M059J (cell line): Measurements from ENCODE around the gene GPR183. TPM values are rescaled to one million over a fixed set of nuclear protein-coding genes. Genes with fewer than 3 reads are reported as not detected.

Experiments
- DNase-seq: peaks from one replicate; pipeline ENCODE4 v3.0.0-alpha.2; 2012; ENCODE audit warnings: low read depth
- total RNA-seq: library from RNA; depleted of rRNA; stranded (reverse); fragments of >200 nt; shearing (Covaris generic); gene quantifications from 2 replicates; pipeline ENCODE4 v1.2.3, GENCODE V29; 2014

Gene GPR183
- total RNA-seq, 1 experiment from 2014 or later: 0.12 TPM

DNA sequence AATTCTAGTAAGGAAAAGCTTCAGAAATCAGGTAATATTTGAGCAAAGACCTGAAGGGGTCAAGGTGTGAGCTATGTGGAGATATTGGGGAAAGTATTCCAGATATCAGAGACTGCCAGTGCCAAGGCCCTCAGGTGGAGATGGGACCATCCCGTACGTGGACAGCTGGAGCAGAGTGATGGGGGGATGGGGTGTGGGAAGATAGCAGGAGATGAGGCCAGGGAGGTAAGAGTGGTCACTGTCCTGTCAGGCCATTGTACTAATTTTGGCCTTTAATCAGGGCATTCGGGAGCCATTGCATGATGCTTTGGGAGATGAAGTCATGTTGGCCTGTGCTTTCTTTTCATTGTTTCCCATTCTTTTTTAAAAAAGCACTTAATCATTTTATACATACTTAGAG lies 36.0 kb downstream of the GPR183 start:
- DNase-seq: no peak

DNA sequence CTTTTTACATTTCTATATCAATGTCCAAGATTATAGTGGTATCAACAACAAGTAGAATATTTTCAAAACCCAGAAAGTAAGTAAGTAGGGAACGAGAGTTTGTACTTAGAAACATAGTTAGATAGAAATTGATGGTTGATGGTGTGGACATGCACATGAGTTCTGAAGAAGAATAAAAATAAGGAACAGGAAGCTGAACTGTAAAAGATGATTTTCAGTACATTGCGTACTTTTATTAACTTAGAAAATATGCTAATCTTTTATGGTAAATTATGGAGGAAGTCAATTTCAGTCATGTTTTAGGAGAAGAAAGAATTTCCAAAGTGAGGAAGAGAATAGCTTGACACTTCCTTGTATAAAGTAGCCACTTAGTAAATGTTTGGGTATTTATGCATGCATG lies 36.7 kb downstream of the GPR183 start:
- no peak for DNase-seq

DNA sequence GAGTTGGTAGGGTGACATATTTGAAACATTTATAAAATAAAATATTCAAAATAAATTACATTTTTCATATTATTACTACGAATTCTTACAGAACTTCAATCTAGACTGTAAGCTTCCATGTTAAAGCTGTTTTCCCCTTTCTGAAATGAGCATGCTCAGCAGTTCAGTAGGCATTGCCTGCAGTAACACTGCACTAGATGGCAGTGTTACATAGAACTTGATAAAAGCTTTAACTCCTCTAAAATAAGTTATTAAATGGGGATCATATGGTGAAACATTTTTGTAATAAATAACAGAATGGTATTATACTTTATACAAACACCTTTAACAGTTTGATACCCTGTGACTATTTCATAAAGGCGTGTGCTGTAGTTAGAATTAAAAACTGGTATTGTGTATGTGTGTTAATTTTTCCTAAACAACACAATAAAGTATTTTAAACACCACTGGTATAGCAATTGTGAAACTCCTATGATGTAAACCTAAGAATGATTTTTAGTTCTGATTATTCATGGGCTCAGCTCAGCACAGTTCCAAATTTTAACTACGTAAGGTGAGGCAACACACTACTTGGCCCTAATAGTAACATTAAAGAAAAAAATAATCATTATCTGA lies 37.5 kb downstream of the GPR183 start:
- DNase-seq: peak; percentile 59

DNA sequence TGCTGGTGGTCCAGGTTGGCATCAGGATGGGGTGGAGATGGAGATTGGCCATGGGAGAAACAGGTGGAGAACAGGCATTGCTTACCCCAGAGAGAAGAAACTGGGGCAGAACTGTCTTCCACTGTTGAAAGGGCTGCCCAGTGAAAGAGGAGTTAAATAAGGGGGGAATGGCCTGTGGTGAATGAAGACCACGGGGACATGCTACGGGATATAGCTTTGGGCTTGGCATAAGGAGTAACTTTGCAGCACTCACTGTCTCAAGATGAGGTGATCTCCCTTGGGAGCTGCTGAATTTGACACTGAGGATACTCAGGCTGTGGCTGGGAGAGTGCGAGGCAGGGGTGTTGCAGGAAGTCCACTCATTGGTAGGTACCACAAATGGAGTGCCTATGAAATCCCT lies 38.4 kb downstream of the GPR183 start:
- DNase-seq: no peak

DNA sequence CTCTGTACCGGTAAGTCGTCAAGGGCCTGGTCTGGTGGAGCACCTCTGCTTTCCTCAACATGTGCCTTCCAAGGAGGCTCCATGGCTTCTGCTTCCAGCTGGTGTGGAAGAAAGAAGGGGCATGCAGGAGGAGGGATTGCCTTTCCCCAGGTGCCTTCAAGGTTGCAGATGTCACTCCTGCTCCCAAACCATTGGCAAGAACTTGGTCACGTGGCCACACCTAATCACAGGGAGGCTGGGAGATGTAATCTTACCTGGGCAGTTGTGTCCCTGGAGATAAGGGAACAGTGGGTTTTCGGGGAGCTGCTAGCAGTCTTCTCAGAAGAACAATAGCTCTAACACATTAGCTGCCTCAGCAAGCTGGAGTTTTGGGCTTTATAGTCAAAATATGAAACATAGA lies 39.3 kb downstream of the GPR183 start:
- no peak for DNase-seq

DNA sequence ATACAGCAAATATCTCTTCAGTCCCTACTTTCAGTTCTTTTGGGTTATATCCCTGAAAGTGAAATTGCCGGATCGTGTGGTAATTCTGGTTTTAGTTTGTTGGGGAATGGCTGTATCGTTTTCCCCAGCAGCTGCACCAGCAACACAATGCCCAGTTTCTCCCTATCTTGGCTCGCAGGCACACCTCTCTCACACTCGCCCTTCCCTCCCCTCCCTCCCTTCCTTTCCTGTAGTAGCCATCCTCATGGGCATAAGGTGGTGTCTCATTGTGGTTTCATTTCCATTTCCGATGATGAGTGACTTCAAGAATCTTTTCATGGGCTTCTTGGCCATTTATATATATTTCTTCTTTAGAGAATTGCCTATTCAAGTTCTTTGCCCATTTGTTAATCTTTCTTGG lies 40.4 kb downstream of the GPR183 start:
- no peak for DNase-seq

DNA sequence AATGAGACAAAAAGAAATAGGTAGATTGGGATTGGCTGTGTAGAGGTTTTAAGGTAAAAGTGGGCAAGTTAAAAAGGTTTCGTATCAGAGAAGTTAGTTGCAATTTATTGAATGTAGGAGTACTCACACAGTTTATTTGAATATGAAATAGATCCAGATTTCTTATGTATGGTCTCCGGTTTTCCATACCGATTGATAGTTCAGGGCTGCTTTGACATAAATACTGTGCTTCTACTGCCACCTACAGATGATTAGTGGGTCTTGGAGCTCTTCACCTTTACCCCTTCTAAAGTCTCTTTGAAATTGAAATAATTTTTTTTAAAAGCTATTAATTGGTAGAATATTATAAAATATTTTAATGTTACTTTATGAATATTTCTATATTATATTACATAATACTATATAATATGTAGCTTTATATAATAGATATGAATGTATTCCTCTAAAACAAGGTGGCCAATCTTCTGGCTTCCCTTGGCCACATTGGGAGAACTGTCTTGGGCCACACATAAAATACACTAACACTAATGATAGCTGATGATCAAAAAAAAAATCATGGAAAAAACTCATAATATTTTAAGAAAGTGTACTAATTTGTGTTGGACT lies 41.3 kb downstream of the GPR183 start:
- peak; percentile 52 for DNase-seq

DNA sequence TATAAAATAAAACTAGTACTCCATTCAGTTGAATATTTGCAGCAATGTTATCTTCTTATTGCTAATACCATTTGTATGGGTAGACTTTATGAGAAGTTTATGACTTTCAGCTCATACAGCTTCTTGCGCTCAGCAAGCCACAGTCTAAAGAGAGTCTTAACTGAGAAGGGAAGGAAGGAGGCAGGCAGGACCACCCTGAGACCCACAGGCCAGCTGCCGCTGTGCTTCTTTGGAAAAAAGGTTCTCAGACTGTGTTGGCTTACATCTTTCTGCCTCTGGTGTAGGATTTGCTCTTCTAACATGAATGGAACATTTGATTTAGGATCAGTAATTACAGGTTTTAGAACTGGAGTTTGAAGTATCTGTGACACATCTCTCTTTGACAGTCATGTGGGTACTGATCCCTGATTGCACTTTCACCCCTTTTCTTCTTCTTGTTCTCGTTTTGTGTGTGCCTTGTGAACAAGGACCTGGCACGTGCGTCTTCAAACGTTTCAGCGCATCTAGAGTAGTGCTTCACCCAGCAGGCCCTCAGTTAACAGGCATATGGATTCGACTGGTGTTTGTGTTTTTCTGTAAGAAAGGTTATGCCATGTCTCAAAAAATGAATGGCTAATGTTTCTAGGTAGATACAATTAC lies 41.9 kb downstream of the GPR183 start:
- DNase-seq: no peak

DNA sequence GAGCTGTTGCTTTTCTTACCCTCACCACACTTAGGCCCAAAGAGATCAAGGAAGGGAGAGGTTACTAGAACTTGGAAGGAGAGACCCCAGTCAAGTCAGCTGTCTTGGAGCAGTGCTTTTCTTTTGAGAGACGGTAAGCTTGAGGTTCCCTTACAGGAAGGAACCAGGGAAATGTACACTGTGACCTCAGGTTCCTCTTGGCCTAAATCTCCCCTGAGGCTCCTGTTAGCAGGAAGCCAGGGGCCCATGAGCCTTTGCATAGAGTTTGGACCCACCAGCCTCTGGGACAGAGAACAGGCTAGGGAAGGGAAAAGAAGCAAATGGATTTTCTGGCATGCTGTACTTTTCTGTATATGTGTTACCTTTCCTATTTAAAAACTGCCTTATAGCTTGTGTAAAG lies 43.1 kb downstream of the GPR183 start:
- DNase-seq: no peak

DNA sequence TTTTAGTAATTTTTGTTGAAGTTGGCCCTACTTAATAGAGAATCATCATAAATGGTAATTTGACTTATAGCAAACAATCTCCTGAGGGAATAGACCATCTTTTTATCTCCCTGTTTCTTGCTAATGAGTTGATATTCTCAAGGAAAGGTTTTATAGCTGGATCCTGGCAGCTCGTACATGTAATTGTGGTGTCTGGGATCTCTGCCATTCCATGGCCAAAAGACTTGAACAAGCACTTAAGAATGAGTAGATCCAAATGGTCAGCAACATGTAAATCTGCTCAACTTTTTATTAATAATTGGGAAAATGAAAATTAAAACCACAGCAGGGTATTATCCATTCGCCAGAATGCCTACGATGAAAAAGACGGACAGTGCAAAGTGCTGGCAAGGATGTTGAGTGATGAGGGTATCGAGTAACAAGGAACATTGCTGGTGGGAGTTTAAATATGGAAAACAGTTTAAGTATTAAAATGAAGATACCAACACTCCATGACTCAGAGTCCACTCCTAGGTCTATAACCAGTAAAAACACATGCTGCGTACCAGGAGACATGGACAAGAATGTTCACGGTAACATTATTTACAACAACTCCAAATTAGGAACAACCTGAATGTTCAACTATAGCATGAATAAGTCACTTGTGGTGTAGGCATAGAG lies 43.9 kb downstream of the GPR183 start:
- DNase-seq: no peak

DNA sequence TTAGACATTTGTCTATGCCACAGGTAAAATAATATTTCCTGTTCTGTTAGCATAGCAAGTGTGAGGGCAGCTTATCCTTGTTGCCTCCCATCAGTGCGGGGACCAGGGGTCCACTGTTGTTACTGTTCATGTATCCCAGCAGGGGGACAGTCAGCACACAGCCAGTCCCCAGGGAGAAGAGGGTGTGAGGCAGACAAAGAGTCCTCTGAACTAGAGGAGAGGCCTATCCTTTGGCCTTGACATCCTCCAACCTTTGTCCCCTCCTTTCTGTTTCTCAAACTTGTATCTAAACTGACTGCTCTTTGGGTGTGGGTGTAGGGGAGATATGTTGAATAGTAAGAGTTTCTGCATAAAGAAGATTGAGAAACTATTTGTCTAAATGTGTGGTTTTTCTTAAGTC lies 46.1 kb downstream of the GPR183 start:
- no peak for DNase-seq

DNA sequence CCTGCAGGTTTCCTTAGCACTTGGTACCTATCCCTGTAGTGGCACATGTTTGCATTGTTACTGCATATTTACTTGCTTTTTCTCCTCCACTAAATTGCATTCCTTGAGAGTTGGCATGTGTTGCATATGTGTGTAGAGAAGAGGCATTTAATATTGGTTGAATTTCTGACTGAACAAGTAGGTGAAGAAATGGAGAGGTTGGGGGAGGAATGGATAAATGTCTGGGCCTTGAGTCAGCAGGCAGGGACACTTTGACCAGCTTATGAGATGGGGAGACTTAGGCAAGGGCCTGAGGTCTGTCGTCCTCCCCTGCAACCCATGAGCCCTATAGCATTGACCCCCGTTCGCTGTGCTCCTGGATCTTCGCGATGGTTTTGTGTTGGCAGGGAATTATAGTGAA lies 47.0 kb downstream of the GPR183 start:
- DNase-seq: no peak

DNA sequence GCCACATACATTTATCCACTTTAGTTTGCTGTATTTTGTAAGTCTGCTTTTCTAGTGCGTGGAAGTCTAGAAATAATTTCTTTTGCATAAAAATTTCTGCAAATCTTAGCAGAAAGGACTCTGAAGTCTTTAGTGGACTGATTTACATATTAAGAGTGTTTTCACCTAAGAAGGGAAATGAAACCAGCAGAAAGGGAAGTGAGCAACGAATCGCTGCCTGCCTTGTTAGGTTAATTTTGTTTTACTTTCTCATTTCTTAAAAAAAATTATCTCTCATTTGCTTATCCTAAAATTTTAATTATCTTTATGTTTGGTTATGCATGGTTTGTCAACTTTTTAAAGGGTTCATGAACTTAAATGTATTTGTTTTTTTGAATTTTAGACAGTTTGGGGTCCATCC lies 48.3 kb downstream of the GPR183 start:
- no peak for DNase-seq

DNA sequence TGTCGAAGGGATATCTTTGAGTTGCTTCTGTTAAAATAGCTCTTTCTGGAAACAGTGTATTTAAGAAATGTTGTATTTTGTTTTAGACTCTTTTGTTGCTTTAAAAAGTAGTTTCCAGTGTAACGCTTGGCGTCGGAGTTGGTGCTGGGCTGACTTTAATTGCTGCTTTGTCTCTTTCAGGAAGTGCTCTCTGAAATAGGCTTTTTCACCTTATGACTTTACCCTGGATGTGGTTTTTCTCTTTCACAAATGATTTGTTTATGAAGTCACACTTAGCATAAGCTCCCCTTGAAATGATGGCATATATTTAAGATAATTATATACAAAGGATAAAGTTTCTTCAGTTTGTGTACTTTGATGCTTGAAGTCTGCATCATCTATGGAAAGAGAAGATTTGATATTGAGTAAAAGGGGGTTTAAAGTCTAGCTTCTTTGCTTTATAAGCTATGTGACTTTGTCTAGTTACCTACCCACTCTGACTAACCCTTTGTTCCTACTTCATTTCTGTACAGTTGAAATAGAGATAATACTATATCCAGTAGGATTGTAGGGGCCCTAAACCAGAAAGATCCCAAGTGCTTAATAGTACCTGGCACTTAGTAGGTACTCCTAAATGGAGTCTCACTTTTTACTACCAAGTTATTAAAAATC lies 48.9 kb downstream of the GPR183 start, which contains the start of gene GPR18:
TSS of gene GPR18 (minus strand) at position 170 of the 651 bp plus-strand sequence. CDS start 2,507 bp downstream, outside the sequence.
- DNase-seq: no peak

DNA sequence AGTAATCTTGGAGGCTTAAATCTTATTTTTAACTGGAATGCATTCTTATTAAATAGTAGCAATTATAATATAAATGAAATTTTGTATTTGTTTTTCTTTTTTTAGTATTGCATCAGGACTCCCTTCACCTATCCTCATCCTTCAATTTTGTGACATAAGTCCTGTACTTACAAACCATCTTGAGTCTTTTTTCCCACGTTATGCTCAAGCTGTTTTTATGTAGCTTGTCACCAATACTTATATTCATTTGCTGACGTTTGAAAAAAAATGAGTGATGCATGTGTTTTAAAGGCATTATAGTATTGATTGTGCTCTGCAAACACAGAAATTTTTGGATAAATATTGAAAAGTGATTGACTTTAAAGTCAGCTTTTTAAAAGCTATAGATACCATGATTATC lies 49.9 kb downstream of the GPR183 start:
- DNase-seq: no peak

DNA sequence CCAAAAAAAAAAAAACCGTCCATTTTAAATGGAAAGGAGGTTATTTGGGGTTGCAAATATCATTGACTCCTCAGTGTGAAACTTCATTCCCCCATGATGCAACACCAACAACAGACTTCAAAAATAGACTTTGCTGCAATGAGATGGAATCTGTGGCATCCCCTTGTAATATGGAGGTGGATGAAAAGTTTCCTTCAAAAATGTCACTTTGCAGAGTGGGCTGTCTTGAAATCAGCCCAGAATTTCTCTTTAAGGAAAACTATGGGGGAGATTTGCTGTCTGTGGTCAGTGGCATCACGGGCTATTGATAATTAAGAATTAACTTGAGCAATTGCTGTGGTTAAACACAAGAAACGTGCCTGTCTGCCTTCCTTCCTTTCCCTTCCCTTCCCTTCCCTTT lies 50.5 kb downstream of the GPR183 start:
- DNase-seq: no peak

DNA sequence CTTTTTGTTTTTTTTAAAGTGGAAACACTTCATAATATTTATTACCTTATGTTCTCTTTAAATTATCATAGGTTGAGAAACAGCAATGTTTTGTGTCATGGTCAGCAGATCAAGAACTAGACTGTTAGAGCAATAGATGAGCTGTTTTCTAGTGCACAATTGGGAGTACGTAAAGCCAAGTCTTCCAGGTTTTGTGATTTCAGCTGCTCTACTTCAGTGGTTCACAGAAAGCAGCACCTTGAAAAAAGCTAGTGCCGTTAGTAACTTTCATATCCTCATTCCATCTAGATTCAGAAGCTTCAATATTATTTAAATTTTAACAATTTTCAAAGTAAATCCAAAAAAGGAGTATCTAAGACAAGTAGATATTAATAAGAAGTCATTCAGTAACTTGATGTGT lies 50.9 kb downstream of the GPR183 start:
- no peak for DNase-seq

DNA sequence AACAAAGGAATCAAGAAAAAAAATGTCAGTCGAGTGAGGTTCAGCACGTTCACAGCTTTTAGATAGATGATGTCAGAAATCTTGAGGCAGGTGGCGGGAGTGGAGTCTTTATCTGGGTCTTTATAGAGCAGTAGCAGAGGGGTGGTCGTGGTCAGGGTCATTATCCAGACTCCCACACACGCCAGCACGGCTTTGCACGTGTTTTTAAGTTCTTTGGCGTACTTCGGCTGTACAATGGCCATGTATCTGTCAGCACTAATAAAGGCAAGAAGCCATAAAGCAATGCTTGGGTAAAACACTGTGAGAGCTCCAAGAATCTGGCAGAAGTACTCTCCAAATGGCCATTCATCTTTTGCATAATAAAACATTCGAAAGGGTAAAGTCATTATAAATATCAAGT lies 51.9 kb downstream of the GPR183 start:
- no peak for DNase-seq

DNA sequence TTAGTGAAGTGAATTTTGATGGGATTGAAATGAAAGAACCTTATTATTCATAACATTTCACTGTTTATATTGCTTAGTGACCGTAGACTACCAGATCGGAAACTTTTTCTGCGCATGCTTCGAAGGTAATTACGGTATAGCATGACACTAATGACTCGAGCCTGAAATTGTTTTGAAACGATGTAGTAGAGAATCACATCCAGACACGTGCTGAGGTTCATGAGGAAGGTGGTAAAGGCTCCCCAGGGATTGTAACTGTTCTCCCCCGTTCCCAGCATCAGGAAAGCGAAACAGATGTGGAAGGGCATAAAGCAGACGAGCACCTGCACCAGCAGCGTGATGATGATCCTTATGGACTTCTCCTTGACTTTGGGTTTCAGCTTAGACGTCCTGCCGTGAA lies 52.4 kb downstream of the GPR183 start:
- no peak for DNase-seq

DNA sequence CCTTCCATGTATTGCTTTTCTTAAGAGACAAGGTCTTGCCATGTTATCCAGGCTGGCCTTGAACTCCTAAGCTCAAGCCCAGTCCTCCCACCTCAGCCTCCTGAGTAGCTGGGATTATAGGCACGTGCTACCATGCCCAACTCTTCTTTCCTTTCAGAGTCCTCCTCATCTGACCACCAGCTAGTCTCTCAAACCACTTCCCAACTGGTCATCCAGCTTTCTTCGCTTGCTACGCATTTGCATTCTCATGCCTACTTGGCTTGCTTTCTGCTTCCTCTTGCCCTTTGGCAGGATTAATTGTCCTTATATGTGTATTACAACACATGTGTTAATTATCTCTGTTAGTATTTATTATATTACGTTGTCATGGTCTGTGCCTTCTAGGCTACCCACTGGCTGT lies 55.3 kb downstream of the GPR183 start:
- DNase-seq: no peak

DNA sequence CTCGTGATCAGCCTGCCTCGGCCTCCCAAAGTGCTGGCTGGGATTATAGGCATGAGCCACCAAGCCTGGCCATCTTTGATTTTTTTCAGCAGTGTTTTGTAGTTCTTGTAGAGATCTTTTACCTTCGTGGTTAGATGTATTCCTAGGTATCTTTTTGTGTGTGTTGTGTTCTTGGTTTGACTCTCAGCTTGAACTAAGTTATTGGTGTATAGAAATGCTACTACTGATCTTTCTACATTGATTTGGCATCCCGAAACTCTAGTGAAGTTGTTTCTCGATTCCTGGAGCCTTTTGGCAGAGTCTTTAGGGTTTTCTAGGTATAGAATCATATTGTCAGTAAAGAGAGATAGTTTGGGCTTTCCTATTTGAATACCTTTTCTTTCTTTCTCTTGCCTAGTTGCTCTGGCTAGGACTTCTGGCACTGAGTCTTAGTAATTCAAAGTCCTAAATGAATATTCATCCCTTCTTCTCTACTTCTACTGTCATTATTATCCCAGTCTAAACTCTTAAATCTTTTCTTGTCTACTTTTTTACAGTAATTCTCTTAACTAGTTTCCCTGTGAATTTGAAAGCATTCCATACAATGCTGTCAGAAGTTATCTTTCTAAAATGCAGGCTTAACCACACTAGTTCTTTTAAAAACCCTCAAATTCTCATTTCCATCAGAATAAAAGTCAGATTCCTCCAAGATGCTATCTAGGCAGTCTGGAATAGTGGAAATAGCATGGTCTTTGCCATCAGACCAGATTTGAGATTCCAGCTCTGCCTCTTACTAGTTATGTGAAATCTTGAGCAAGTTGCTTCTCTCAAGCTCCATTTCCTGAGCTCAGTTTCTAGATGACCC lies 56.0 kb downstream of the GPR183 start:
- DNase-seq: no peak
